ENCODE measurements around the gene SFI1.
"Not testable (repeated sequence)": the region's sequence is repeated elsewhere in the genome, so short reads cannot be mapped to it uniquely, and the experiment has no call there.

SFI1 gene, protein sequence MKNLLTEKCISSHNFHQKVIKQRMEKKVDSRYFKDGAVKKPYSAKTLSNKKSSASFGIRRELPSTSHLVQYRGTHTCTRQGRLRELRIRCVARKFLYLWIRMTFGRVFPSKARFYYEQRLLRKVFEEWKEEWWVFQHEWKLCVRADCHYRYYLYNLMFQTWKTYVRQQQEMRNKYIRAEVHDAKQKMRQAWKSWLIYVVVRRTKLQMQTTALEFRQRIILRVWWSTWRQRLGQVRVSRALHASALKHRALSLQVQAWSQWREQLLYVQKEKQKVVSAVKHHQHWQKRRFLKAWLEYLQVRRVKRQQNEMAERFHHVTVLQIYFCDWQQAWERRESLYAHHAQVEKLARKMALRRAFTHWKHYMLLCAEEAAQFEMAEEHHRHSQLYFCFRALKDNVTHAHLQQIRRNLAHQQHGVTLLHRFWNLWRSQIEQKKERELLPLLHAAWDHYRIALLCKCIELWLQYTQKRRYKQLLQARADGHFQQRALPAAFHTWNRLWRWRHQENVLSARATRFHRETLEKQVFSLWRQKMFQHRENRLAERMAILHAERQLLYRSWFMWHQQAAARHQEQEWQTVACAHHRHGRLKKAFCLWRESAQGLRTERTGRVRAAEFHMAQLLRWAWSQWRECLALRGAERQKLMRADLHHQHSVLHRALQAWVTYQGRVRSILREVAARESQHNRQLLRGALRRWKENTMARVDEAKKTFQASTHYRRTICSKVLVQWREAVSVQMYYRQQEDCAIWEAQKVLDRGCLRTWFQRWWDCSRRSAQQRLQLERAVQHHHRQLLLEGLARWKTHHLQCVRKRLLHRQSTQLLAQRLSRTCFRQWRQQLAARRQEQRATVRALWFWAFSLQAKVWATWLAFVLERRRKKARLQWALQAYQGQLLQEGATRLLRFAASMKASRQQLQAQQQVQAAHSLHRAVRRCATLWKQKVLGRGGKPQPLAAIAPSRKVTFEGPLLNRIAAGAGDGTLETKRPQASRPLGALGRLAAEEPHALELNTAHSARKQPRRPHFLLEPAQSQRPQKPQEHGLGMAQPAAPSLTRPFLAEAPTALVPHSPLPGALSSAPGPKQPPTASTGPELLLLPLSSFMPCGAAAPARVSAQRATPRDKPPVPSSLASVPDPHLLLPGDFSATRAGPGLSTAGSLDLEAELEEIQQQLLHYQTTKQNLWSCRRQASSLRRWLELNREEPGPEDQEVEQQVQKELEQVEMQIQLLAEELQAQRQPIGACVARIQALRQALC

DNA sequence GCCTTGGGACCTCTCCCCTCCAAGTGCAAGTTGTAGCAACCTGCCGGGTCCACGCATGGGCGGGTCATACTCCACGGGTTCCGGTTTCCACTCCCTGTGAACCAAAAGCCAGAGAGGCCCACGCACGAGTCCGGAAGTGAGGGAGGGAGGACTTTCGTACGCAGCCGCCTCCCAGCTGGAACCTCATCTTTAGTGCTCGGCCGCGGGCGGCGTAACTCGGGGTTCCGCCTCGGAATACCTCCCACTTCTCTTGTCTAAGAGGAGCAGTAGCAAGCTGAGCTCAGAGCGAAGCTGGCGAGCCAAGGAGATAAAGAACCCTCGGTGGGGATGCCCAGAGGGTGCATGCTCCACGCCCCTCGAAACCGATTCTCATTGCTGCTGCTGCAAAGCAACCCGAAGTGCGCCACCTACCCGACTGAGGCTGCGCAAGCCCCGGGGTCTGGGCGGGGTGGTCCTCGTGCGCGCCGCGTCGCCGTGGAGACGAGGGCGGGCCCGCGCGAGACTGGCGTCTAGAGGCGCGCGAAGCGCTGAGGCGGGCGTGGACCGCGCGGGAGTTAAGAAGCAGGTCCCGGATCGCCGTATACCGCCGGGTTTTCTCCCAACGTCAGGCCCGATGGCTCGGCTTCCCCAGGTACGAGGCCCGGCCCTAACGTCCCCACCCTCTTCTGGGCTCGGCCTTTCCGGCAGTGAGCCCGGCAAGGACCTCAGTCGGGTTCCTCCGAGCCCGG lies at the start of gene SFI1:
Gene SFI1, plus strand, starts transcription at position 530 of the 728 bp plus-strand sequence. CDS start 11,749 bp downstream, outside the sequence.
- DNase-seq: peak; percentile 7

DNA sequence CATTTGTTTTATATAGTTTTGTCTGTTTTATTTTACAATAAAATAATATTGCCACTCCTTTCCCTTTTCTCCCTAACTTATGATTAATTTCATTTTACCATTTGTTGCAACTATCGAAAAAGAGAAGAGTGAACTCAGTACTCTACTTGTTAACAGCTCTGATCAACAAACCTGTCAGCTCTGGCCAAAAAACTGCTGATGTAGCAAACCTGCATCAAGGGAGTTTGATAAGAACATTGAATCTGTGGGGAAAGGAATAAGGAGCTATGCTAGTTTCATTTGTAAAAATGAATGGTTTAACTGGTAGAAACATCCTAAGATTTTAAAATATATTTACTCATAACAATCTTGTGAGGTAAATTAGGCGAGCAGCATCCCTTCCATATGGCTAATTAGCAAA lies 49.6 kb upstream of the SFI1 start:
- no peak for DNase-seq

DNA sequence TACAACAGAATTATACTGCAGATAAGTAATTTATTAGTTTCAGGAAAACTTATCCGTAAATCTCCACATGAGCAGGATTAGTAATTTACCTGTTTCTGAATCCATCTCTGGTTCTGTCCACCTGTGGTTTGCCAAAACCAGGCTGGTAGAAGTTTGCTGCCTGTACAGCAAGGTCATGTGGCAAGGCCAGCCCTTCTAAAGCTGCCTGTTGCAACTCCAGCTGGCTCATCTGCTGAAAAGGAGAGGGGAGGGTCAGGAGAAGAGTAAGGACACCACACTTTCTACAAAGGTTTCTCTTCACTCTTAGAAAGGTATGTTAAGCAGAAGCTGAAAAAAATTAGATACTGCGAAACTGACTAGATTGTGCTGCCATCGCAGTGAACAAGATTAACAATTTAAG lies 49.0 kb upstream of the SFI1 start:
- DNase-seq: no peak

DNA sequence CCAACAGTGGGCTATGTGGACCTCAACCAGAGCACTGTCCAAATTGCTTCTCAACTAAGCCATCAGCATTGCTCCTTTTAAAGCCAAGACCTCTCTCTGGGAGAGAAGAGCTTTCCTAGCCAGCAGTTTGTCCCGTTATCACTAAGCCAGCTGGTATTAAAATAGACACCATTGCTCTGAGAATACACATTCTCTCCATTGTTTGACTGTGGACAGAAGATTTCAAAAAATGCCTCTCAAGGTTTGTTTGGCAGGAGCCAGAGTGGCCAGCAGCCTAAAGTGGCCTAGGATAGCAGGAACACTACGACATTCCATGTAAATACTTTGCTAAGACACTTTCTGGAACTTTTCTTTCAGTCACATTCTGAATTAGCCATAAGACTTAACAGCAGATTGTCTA lies 48.0 kb upstream of the SFI1 start:
- no peak for DNase-seq

DNA sequence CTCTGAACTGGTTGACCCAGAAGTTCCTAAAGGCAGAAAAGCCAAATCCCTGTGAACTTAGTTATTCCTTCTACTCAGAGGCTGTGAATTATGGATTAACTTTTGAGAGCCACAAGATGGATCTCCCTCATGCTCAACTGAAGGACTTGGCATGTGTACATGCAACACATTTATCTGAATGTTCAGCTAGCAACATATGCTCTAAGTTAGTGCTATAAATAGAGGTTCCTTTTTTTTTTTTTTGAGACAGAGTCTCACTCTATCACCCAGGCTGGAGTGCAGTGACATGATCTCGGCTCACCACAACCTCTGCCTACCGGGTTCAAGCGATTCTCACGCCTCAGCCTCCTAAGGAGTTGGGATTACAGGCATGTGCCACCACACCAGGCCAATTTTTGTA lies 46.8 kb upstream of the SFI1 start:
- DNase-seq: no peak

DNA sequence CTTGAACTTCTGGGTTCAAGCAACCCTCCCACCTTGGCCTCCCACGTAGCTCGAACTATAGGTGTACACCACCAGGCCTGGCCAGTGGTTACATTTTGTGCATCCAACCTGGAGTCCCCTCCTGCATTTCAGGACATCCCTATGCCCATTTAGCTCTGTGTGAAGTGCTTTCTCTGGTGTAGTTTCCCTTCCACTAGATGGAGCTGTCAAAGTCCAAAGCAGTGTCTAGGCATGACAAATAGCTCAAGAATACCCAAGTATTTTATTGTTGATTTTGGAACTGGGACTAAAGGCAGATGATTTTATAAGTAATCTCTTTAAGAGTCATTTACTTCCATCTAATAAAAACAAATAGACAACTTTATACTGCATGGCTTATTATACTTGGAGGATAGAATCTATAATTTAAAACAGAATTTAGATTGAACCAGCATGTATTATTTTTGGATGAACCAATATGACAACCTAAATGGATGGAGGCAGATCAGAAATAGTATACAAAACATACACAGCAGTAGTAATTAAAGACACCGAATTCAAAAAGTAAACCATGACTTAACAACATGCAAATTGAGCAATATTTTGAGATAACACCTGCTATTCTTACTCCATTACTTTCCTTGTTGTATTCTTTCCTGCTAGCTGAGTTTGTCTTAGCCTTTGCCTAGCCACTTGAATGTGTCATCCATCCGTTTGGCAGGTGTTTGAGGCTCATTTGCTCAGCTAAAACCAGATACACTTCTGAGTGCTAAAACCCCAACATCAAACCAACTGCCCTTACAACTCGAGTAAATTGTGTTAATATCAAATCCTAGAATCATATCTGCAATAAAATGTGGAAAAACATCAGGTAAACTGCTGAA lies 44.4 kb upstream of the SFI1 start:
- no peak for DNase-seq

DNA sequence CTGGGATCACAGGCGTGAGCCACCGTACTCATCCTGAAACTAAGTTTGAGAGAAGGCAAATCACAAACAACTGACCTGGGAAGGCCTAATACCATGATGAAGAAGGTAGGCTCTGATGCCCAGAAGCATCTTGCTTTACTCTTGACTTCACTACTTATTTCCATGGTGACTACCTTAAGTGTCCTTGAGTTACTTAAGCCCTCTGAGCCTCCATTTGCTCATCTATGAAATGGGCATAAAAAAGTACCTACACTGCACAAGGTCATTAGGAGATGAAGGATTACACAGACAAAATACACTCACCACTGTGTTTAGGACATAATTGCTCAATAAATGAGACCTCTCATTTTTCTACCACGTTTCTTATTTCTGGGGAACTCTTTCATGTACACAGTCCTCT lies 34.6 kb upstream of the SFI1 start:
- no peak for DNase-seq

DNA sequence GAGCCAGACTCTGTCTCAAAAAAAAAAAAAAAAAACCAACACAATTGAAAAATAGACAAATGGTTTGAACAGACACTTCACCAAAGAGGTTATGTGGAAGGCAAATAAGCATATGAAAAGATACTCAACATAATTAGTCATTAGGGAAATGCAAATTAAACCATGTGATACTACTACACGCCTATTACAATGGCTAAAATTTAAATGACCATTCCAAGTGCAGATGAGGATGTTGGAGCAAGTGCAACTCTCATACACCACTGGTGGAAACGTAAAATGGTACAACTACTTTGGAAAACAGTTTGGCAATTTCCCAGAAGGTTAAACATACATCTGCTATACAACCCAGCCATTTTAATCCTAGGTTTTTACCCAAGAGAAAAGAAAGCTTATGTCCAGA lies 31.0 kb upstream of the SFI1 start:
- DNase-seq: no peak

DNA sequence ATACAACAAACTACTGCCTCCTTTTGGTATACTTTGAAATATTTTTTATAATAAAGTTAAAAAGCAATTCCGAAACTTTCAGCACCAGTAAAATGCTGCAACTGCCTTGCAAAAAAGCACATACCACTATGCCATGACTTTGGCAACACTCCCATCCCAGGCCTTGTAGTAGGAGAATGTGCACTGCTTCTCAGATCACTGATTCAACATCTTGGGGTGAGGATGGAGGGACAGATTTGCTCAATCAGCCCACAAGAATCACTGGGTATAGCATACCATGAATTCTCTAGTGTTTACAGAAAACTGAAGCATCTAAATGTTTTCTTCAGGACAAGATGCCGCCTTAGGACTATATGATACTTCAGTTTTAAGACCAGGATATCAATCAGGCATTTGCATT lies 21.6 kb upstream of the SFI1 start:
- DNase-seq: no peak

DNA sequence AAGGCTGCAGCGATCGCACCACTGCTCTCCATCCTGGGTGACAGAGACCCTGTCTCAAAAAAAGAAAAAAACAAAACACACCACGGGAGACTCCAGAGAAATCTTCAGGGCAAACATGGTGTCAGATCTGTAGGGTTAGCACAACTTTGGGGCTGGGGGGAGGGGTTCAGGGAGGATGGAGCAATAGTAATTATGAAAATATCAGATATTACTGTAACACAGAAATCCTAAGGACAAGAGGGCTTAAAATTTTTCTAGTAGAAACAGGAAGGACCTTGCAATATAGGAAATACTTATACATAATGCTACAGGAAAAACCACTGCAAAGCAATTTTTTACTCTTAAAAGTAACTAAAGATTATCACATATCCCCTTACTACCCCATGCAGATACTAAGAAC lies 20.5 kb upstream of the SFI1 start:
- DNase-seq: no peak

DNA sequence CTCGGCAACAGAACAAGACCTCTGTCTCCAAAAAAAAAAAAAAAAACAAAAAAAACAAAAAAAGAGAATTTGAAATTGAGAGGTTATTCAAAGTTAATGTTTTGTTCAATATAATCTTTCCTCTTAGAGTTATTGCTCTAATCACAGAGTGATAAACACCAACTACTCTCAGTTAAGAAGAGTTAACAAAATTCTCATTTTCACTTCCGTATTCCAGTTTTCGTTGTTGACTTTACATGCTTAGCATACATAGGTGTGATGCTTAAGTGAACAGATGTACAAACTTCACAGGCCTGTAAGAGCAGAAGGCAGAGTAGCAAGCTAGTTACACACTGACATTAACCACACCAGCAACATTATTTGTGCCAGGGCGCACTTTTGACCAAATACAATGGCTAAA lies 19.0 kb upstream of the SFI1 start:
- no peak for DNase-seq

DNA sequence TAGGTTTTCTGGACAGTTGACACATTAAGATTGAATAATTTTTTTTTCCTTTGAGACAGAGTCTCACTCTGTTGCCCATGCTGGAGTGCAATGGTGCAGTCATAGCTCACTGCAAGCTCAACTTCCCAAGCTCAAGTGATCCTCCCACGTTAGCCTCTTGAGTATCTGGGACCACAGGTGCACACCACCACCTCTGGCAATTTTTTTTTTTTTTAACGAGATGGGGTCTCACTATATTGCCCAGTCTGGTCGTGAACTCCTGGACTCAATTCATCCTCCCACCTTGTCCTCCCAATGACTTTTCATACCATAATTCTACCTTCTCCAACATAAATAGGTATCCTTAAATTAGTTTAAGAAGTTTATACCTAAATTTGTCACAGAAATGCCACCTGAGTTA lies 15.2 kb upstream of the SFI1 start:
- no peak for DNase-seq

DNA sequence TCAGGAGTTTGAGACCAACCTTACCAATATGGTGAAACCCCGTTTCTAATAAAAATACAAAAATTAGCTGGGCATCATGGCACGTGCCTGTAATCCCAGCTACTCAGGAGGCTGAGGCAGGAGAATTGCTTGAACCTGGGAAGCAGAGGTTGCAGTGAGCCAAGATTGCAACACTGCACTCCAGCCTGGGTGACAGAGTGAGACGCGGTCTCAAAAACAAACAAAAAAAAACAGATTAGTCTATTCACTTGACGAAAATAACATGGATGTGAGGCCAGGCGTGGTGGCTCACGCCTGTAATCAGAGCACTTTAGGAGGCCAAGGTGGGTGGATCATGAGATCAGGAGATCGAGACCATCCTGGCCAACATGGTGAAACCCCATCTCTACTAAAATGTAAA lies 13.9 kb upstream of the SFI1 start:
- DNase-seq: not testable (repeated sequence)

DNA sequence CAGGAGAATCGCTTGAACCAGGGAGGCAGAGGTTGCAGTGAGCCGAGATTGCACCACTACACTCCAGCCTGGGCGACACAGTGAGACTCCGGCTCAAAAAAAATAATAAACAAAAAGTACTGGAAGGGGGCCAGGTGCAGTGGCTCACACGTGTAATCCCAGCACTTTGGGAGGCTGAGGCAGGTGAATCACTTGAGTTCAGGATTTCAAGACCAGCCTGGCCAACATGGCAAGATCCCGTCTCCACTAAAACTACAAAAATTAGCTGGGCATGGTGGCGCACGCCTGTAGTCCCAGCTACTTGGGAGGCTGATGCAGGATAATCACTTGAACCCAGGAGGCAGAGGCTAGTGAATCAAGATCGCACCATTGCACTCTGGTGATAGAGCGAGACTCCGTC lies 10.0 kb upstream of the SFI1 start:
- not testable (repeated sequence) for DNase-seq

DNA sequence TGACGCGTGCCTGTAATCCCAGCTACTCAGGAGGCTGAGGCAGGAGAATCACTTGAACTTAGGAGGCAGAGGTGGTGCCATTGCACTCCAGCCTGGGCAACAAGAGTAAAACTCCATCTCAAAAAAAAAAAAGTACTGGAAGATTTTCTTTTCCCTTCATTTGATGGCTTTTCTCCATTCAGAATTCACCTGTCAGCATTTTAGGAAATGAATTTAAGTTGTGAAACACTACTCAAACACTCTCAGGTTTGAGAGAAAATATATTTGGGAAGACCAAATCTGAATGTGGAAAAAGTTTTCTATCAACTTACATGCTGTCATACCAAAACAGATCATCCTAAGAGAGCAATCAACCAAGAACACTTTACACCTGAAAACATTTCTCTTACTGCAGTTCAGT lies 9.4 kb upstream of the SFI1 start:
- DNase-seq: no peak

DNA sequence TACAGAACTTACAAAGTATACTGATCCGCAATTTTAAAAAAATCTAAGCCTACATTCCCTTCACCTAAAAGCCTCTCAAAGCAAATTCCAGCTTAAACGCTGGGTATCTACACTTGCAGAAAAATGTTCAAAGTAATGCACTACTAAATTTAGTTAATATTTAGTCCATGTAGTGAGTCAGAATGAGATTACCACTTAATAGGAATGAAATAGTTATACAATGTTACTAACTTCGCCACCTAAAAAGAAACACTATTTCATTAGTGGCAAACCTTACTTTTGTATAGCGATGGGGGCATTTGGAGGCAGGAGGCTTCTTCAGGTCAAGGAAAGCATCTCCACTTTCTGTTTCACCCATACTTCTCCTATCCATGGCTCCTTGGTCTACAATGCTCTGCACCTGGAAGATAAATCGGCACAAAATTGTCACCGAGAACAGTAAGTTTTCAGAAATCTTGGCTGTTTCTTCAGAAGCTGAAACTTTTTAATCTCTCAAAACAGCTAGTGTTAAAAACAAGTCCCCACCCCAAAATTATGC lies 7.9 kb upstream of the SFI1 start:
- no peak for DNase-seq

DNA sequence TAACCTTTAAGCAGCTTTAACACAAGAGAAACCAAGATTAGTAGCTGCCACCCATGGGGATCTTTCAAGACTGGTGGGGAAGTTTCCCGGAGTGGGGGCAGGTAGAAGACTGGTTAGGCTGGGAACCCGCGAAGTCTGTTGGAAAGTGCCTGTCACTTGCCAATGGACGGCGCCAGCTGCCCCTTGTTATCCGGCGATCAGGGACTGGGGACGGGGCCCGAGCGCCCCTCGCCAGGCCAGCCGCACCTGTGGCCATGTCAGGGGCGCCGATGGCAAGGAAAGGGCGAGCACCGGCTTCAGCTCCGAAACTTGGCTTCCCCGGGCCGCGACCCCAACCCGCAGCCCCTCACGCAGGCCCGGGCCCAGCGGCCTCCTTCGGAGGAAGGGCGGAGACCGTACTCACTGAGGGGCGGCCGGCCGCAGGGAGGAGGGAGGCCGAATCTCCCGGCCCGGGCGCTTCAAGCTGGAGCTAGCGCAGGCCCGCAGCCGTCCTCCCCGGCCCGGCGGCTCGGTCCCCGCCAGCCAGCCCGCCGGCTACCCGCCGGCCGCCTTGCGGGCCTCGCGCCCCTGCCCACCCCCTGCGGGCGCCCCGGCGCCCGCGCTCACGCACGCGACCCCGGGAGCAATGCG lies 7.2 kb upstream of the SFI1 start:
- no peak for DNase-seq

DNA sequence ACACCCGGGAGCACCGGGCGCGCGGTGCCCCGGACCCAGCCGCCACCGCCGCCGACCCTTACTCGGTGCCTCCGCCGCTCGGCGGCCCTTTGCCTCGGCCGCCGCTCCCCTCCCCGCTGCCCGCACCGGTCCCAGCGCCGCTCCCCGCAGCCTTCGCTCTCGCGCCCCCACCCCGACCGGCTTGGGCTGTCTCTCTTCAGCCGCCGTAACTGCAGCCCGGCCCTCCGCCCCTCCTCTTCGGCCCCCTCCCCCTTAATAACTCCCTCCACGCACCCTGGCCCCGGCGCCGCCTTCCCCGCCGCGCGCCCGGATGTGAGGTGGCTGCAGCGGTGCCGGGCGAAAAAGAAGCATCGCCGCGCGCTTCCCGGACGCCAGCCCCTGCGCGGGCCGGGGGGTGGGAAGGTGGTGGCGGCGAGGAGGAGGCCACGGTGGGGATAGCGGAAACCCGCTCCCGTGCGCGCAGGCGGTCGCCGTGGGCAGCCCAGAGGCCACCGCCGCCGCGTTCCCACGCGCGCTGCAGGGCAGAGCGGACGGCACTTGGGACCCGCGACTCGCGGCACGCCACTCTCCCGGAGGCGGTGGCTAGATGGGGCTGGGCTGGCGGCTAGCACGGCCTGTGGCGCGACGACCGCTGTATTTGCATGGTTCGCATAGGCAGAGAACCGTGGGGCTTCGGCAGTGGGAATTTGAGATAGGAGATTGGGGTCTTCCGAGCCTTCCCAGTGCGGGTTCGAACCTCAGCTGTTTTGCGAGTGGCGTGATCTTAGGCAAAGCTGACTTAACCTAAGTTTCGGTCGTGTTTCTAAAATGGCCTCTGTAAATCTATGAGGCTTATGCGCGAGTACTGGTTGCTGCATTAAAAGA lies 6.5 kb upstream of the SFI1 start, which contains the start of gene EIF4ENIF1:
Gene EIF4ENIF1, minus strand, starts transcription at position 211 of the 864 bp plus-strand sequence. CDS start 1,124 bp downstream, outside the sequence.
- no peak for DNase-seq

DNA sequence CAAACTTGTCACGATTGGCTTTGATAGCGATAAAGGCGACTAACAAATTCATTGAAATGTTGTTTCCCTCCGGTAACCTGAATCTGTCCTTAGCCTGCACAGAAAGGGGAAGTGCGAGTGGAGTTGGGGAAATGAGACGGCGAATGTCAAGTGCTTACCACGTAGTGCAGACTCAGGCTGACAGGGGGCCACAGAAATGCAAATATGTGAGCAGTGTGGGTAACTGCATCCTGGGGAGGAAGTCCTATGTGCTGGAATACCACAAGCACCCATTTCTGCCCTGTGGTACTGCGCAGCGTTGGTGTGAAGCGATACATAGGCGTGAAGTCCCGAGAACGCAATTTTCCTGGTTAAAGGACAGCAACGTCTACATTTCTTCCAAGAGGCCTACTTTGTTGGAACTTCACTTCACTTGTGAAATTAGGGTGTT lies 5.8 kb upstream of the SFI1 start:
- peak; percentile 73 for DNase-seq

All from SIG-M5 (cell line).